Body of pancreas (tissue), 4 donors: Measurements from ENCODE around the gene LRRC63. TPM values are rescaled to one million over a fixed set of nuclear protein-coding genes. Genes with fewer than 3 reads are reported as not detected.

ENCODE experiments used
- ATAC-seq: fragments of 150-250 bp; one replicate; pipeline ENCODE4 v1.9.1; 2016
- DNase-seq, 4 donors: peaks; one replicate each; pipeline ENCODE4 v3.0.0-alpha.2; 2019
- H3K27ac ChIP-seq, 4 donors: fragments of 200-600 bp; sonication (generic); 1 replicate in 3 of 4; 2 replicates in 1 of 4; pipeline versions ENCODE4 v1.5.1 to v1.6.1; 2016 to 2019; ENCODE audit warnings: mild to moderate bottlenecking in 1 of 4, mixed read lengths in 1 of 4, moderate library complexity in 1 of 4
- H3K27me3 ChIP-seq, 2 donors: fragments of 200-600 bp; sonication (generic); one replicate each; pipeline ENCODE4 v1.6.0; 2016; ENCODE audit warnings: mild to moderate bottlenecking in 1 of 2
- H3K36me3 ChIP-seq, 2 donors: fragments of 200-600 bp; sonication (generic); replicated peaks in 1 of 2; 2 replicates each; pipeline ENCODE4 v1.5.1; 2016; ENCODE audit warnings: low read depth in 2 of 2; ENCODE audit not compliant: insufficient read depth in 1 of 2
- H3K4me1 ChIP-seq: fragments of 200-600 bp; sonication (generic); one replicate; pipeline ENCODE4 v1.6.0; 2016
- H3K4me3 ChIP-seq, 2 donors: fragments of 200-600 bp; sonication (generic); 1 replicate in 1 of 2; 2 replicates in 1 of 2; pipeline ENCODE4 v1.5.1; 2016 to 2019
- H3K9me3 ChIP-seq, 3 donors: fragments of 200-600 bp; sonication (generic); 1 replicate in 2 of 3; 2 replicates in 1 of 3; pipeline ENCODE4 v1.5.1; 2016
- CTCF ChIP-seq, 7 experiments: fragments of 450-650 bp in 4 of 7; fragments of 200-600 bp in 3 of 7; sonication (generic) in 3 of 7; IDR thresholded peaks; one replicate each; pipeline ENCODE4 v1.5.1; 2016 to 2019; ENCODE audit warnings: antibody characterized with exemption in 7 of 7
- POLR2A ChIP-seq, 3 donors: fragments of 450-650 bp; IDR thresholded peaks; one replicate each; pipeline ENCODE4 v1.6.1; 2016; ENCODE audit warnings: antibody characterized with exemption in 3 of 3, mild to moderate bottlenecking in 2 of 3
- WGBS, 2 donors: methylation state at CpG; one replicate each; pipeline ENCODE4 v1.1.5; 2017; 5-methylcytosine and 5-hydroxymethylcytosine counted together
- intact Hi-C: fragments of 100-400 bp; cut with DNase I; formaldehyde crosslinking; loops from one replicate; pipeline ENCODE4 v1.15.1; 2023
- small RNA-seq: library from RNA; depleted of rRNA; stranded (forward); fragments of <200 nt; gene quantifications from one replicate; pipeline ENCODE3, GENCODE V24; 2016
- total RNA-seq, 2 donors: library from RNA; depleted of rRNA; stranded (reverse); fragments of >200 nt; gene quantifications; one replicate each; pipeline ENCODE4 v1.1.0, GENCODE V29; 2016

LRRC63 gene
- total RNA-seq, 2 donors from 2014 or later = not detected

- Histone ChIP-seq H3K27ac (no peak overlapping the region), H3K36me3 (no peaks in the 10 kb centered on the region), H3K9me3 (no peaks in the 10 kb centered on the region), H3K4me1 (no peaks in the 10 kb centered on the region), H3K4me3 (no peak overlapping the region), H3K27me3 (no peaks in the 10 kb centered on the region)
- intact Hi-C loops = no loop called here
- DNase-seq (no peak), ATAC-seq (no peak)
- no peak for TF ChIP-seq CTCF (IDR thresholded peaks at IDR 0.05)
- no peak for TF ChIP-seq POLR2A (IDR thresholded peaks at IDR 0.05)
- 88 to 92% methylated on average over 3 to 4 of the region's 4 CpGs for WGBS, 2 donors
These were observed 109.1 kb downstream of the LRRC63 start for GRCh38 chr13:46320821-46321220.

- TF ChIP-seq CTCF (IDR thresholded peaks at IDR 0.05) = peak; percentile 53 to 73 (median 66)
- no peak for TF ChIP-seq POLR2A (IDR thresholded peaks at IDR 0.05)
- no peaks in the 10 kb centered on the region for H3K9me3 ChIP-seq
- intact Hi-C loops = no loop called here
- peak; percentile 50 to 71 (median 59) for DNase-seq
- H3K27ac ChIP-seq = no peak overlapping the region
- H3K4me1 ChIP-seq = no peaks in the 10 kb centered on the region
- WGBS, 2 donors = 44 to 45% methylated on average over 17 of the region's 17 CpGs
- no peaks in the 10 kb centered on the region for H3K27me3 ChIP-seq
- ATAC-seq = peak; percentile 56
- no peaks in the 10 kb centered on the region for H3K36me3 ChIP-seq
- no peak overlapping the region for H3K4me3 ChIP-seq
These were observed 109.9 kb downstream of the LRRC63 start for GRCh38 chr13:46321494-46322225.

GRCh38 chr13:46324976-46325375, 113.2 kb downstream of the LRRC63 start:
- H3K27ac ChIP-seq = no peak overlapping the region
- no peaks in the 10 kb centered on the region for H3K27me3 ChIP-seq
- WGBS, 2 donors = 67 to 77% methylated on average over 5 of the region's 5 CpGs
- H3K4me1 ChIP-seq = no peaks in the 10 kb centered on the region
- ATAC-seq (no peak), DNase-seq (no peak)
- H3K9me3 ChIP-seq = no peaks in the 10 kb centered on the region
- no peak overlapping the region for H3K4me3 ChIP-seq
- TF ChIP-seq CTCF (IDR thresholded peaks at IDR 0.05) (no peak), POLR2A (IDR thresholded peaks at IDR 0.05) (no peak)
- no peaks in the 10 kb centered on the region for H3K36me3 ChIP-seq
- intact Hi-C loops = no loop called here

Small RNA genes within 50 kb of the gene (small RNA-seq; reads per million reads assigned to genes)
- gene RN7SKP5 (not detected), gene RN7SL288P (not detected)

Other genes starting within 250 kb of the LRRC63 start
- gene ZC3H13, start 159.2 kb upstream of the LRRC63 start, total RNA-seq = 10 to 100 TPM; 12.7 to 31.0 TPM
- 1 to 10 TPM in 1 of 2 donors, not detected in 1; 1.8 TPM for gene CPB2, start 106.9 kb upstream of the LRRC63 start, total RNA-seq
- 10 to 100 TPM in 1 of 2 donors, 1 to 10 TPM in 1; 6.3 to 16.1 TPM for gene LCP1, start 29.8 kb upstream of the LRRC63 start, total RNA-seq
- 1 to 10 TPM; 2.1 to 2.3 TPM for gene RUBCNL, start 175.3 kb downstream of the LRRC63 start, total RNA-seq